ENCODE measurements around the gene SLC39A11.

The SLC39A11 gene

DNA sequence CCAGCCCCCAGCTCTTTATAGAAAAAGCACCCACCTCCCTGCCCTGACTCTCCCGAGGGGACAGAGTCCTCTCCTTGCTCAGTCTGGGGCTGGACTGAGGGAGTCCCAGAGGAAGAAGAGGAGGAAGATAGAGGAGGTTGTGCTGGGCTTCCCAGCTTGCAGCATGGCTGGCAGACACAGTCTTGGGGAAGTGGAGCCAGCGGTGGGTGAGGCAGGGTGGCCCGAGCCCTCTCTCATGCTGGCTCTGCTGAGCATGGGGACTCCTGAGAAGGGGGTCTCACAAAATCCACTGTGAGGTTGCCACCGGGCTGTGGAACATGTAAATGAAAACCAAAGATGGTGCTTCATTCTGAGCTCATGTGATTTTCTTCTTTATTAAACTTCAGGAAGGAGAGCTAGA is 398.5 kb downstream of the SLC39A11 start:
- Histone ChIP-seq H3K9ac (ENCODE audit: low read length) (no peak overlapping the region), H3K36me3 (ENCODE audit: insufficient read depth, low read length) (no peaks in the 10 kb centered on the region), H3K27ac (ENCODE audit: low read depth, low read length) (no peak overlapping the region), H3K4me3 (ENCODE audit: low read depth in 1 of 2, low read length in 2 of 2) (no peak overlapping the region), H3K9me3 (ENCODE audit: low read length) (no peaks in the 10 kb centered on the region), H3K4me1 (ENCODE audit: insufficient read depth, low read length) (no peaks in the 10 kb centered on the region), H3K27me3 (ENCODE audit: control insufficient read depth in 1 of 2, insufficient read depth in 2 of 2, low read length in 2 of 2) (no peaks in the 10 kb centered on the region)

DNA sequence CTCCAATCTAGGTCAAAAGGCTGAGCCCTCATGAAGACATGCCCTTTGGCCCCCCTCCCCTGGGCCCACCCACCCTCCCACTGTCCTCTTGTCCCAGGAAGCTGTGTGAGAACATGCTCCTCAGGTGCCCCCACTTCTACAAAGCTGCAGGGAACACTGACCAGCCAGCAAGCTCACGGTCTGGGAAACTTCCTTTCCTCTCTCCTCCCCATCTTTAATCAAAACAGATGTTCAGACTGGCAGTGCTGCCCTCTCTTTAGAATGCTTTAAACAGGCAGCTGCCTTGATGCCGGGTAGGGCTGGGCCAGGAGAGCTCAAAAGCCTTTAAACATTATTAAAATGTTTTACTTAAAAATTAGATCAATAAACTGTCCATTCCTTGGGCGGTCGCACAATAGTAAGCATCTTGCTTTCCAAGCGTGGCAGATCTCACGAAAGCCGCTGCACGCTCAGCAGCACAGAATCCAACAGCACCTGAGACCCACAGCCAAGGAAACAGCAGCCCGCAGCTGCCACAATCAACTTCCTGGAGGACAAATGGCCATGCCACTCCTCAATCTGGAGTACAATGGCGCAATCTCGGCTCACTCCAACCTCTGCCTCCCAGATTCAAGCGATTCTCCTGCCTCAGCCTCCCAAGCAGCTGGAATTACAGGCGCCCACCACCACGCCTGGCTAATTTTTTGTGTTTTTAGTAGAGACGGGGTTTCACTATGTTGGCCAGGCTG is 399.2 kb downstream of the SLC39A11 start:
- no peaks in the 10 kb centered on the region for H3K9me3 ChIP-seq (ENCODE audit: low read length)
- no peak overlapping the region for H3K9ac ChIP-seq (ENCODE audit: low read length)
- H3K36me3 ChIP-seq (ENCODE audit: insufficient read depth, low read length), result no peaks in the 10 kb centered on the region
- H3K4me1 ChIP-seq (ENCODE audit: insufficient read depth, low read length), result no peaks in the 10 kb centered on the region
- no peak overlapping the region for H3K4me3 ChIP-seq (ENCODE audit: low read depth in 1 of 2, low read length in 2 of 2)
- H3K27ac ChIP-seq (ENCODE audit: low read depth, low read length), result no peak overlapping the region
- H3K27me3 ChIP-seq (ENCODE audit: control insufficient read depth in 1 of 2, insufficient read depth in 2 of 2, low read length in 2 of 2), result no peaks in the 10 kb centered on the region

DNA sequence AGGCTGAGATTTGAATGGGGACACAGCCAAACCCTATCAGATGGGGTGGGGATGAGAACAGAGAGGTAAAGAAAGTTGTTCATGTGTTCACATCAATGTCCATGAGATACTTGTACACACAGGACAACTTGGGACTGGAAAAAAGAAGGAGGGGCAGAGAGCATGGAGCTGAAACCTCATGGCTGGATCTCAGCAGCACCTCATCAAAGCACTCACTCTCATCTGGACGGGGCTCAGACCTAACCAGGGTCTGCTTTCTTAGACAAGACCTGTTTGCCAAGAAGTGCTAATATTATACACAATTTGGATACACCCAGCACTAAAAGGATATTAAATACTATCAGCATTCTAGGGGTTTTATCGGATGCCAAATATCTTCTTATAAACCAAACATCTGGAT is 399.8 kb downstream of the SLC39A11 start:
- H3K9me3 ChIP-seq (ENCODE audit: low read length), result no peaks in the 10 kb centered on the region
- H3K4me1 ChIP-seq (ENCODE audit: insufficient read depth, low read length), result no peaks in the 10 kb centered on the region
- no peaks in the 10 kb centered on the region for H3K27me3 ChIP-seq (ENCODE audit: control insufficient read depth in 1 of 2, insufficient read depth in 2 of 2, low read length in 2 of 2)
- no peak overlapping the region for H3K4me3 ChIP-seq (ENCODE audit: low read depth in 1 of 2, low read length in 2 of 2)
- no peak overlapping the region for H3K9ac ChIP-seq (ENCODE audit: low read length)
- H3K27ac ChIP-seq (ENCODE audit: low read depth, low read length), result no peak overlapping the region
- no peaks in the 10 kb centered on the region for H3K36me3 ChIP-seq (ENCODE audit: insufficient read depth, low read length)

DNA sequence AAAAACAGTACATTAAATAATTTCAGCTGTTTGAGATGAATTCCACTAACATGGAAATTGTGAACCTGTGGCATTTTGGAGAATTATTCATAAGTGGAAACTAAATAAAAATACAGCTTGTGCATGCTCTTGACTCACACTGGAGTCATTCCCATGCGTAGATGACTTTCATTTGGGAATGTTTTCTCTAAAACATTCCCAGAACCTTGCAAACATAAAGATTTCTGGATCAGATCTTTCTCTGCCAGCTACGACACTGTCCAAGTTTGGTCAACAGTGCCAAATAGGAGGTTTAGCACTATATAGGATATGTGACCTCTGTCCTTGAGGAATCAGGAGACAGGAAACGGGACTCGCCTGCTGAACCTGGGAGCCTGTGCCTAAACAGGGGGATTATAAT is 400.9 kb downstream of the SLC39A11 start:
- Histone ChIP-seq H3K4me1 (ENCODE audit: insufficient read depth, low read length) (no peaks in the 10 kb centered on the region), H3K9ac (ENCODE audit: low read length) (no peak overlapping the region), H3K9me3 (ENCODE audit: low read length) (no peaks in the 10 kb centered on the region), H3K4me3 (ENCODE audit: low read depth in 1 of 2, low read length in 2 of 2) (no peak overlapping the region), H3K27me3 (ENCODE audit: control insufficient read depth in 1 of 2, insufficient read depth in 2 of 2, low read length in 2 of 2) (no peaks in the 10 kb centered on the region), H3K36me3 (ENCODE audit: insufficient read depth, low read length) (no peaks in the 10 kb centered on the region), H3K27ac (ENCODE audit: low read depth, low read length) (no peak overlapping the region)

DNA sequence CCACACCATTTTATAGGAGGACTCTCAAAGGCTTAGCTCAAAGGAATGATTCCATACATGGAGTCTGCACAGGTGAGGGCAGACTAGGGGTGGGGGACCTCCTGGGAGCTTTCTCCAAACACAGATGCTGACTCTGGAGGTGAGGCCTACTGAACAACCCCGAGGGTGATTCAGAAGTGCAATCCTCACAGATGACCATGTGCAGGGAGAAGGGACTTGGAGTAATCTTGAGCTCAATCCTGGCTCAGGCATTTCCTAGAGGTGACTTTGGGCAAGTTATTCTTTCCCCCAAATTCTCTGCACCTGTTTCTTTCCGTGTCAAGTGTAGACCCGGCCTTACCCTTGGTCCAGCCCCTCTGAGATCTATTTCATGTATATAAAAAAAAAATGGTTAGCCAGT is 401.5 kb downstream of the SLC39A11 start:
- Histone ChIP-seq H3K9me3 (ENCODE audit: low read length) (no peaks in the 10 kb centered on the region), H3K27me3 (ENCODE audit: control insufficient read depth in 1 of 2, insufficient read depth in 2 of 2, low read length in 2 of 2) (no peaks in the 10 kb centered on the region), H3K27ac (ENCODE audit: low read depth, low read length) (no peak overlapping the region), H3K4me3 (ENCODE audit: low read depth in 1 of 2, low read length in 2 of 2) (no peak overlapping the region), H3K9ac (ENCODE audit: low read length) (no peak overlapping the region), H3K36me3 (ENCODE audit: insufficient read depth, low read length) (no peaks in the 10 kb centered on the region), H3K4me1 (ENCODE audit: insufficient read depth, low read length) (no peaks in the 10 kb centered on the region)

DNA sequence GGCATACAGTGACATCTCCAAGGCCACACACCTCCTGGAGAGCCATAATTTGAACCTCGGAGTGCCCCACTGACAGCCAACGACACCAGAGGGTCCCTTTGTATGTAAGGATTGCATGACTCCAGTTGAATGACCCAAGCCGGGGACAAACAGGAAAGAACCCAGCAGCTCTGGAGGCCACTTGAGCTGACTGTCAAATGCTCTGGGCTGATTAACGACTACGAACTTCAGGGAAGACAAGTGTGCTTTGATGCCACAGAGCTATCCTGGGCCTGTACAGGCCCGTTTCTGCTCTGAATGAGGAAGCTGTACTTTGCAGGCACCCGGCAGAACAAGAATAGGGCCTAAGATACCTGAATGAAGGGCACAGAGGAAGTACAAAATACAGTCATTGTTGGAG is 404.6 kb downstream of the SLC39A11 start:
- Histone ChIP-seq H3K4me3 (ENCODE audit: low read depth in 1 of 2, low read length in 2 of 2) (no peak overlapping the region), H3K9ac (ENCODE audit: low read length) (no peak overlapping the region), H3K4me1 (ENCODE audit: insufficient read depth, low read length) (no peaks in the 10 kb centered on the region), H3K9me3 (ENCODE audit: low read length) (no peaks in the 10 kb centered on the region), H3K36me3 (ENCODE audit: insufficient read depth, low read length) (no peaks in the 10 kb centered on the region), H3K27ac (ENCODE audit: low read depth, low read length) (no peak overlapping the region), H3K27me3 (ENCODE audit: control insufficient read depth in 1 of 2, insufficient read depth in 2 of 2, low read length in 2 of 2) (no peaks in the 10 kb centered on the region)

DNA sequence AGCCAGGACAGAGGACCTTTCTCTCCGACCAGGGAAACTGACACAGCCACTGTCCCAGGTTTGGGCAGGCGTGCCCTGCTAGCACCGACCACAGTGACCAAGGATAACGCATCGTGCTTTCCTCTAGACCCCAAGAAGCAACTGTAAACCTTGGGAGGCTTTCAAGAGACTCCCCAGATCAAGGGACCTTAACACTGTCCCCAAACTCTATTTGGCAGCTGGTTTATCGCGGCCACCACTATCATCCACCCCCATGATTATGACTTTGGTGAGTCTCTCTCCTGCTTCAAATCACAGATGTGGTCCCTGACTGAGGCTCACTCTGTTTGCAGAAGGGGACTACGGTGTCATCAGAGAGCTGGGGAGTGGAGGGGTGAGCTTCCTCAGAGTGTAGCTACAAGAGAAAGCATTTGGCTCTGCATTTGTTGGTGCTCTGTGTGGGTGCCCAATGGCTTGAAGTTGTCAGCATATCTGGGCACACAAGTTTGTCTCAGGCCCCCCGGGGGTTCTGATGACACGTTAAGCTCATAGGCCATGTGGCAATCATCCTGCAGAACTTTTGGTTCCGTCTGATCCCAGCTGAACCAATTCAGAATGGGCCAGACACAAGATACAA is 408.0 kb downstream of the SLC39A11 start:
- H3K27ac ChIP-seq (ENCODE audit: low read depth, low read length), result no peak overlapping the region
- H3K27me3 ChIP-seq (ENCODE audit: control insufficient read depth in 1 of 2, insufficient read depth in 2 of 2, low read length in 2 of 2), result no peaks in the 10 kb centered on the region
- no peak overlapping the region for H3K9ac ChIP-seq (ENCODE audit: low read length)
- H3K4me3 ChIP-seq (ENCODE audit: low read depth in 1 of 2, low read length in 2 of 2), result no peak overlapping the region
- no peaks in the 10 kb centered on the region for H3K4me1 ChIP-seq (ENCODE audit: insufficient read depth, low read length)
- no peaks in the 10 kb centered on the region for H3K9me3 ChIP-seq (ENCODE audit: low read length)
- no peaks in the 10 kb centered on the region for H3K36me3 ChIP-seq (ENCODE audit: insufficient read depth, low read length)

DNA sequence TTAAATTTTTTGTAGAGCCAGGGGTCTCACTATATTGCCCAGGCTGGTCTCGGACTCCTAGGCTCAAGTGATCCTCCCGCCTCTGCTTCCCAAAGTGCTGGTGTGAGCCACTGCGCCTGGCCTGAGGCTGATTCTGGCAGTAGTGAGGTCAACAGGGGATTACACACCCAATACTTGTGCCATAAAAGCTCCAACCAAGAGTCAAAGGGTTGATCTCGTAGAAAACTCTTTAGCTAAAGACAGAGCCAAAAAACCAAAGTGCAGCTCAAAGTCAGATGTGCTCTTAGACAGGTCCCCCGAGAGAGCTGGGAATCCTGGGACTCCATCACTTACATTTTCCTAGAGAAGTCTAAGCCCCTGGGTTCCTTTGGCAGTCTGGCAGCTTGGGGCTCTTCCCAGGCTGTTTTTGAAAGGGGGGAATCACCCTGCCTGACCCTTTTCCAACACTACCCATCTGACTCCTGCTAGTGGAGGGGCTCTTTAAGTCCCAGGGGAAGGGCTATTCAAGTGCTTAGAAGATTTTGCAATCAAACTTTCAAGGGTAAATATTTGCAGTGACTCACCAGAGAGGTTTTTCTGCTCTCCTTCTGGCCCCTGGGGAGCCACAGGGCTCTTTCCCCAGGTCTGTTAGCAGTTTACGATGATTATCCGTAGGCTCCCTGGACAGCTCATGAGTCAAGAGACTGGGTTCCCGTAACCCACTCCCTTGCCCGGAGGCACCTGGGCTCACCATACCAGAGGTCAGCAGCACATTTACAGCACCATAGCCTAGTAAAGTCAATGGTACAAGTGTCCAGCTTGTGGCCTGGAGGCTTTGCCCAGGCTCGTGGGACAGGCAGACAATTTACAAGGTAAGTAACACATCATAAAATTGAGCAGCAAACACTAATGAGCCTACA is 408.7 kb downstream of the SLC39A11 start:
- no peaks in the 10 kb centered on the region for H3K9me3 ChIP-seq (ENCODE audit: low read length)
- no peaks in the 10 kb centered on the region for H3K4me1 ChIP-seq (ENCODE audit: insufficient read depth, low read length)
- H3K4me3 ChIP-seq (ENCODE audit: low read depth in 1 of 2, low read length in 2 of 2), result no peak overlapping the region
- no peaks in the 10 kb centered on the region for H3K36me3 ChIP-seq (ENCODE audit: insufficient read depth, low read length)
- H3K27me3 ChIP-seq (ENCODE audit: control insufficient read depth in 1 of 2, insufficient read depth in 2 of 2, low read length in 2 of 2), result no peaks in the 10 kb centered on the region
- no peak overlapping the region for H3K27ac ChIP-seq (ENCODE audit: low read depth, low read length)
- H3K9ac ChIP-seq (ENCODE audit: low read length), result no peak overlapping the region

DNA sequence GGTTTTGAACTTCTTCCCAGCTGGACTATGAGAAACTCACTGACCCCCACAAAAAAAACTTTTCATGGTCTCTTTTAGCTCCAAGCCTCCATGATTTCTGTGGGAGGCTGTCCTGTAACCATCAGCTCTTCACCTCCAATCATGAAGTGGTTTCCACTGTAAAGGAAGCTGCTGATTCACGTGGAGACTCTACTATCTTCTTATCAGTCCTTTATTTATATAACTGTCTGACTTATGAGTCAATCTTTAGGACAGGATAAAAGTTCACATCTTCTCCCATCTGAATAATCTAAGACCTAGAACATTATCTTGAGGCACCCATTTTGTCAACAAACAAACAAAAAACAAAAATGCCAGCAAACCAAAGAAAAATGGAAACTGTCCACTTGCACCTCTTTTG is 409.9 kb downstream of the SLC39A11 start:
- no peak overlapping the region for H3K9ac ChIP-seq (ENCODE audit: low read length)
- no peak overlapping the region for H3K4me3 ChIP-seq (ENCODE audit: low read depth in 1 of 2, low read length in 2 of 2)
- H3K27me3 ChIP-seq (ENCODE audit: control insufficient read depth in 1 of 2, insufficient read depth in 2 of 2, low read length in 2 of 2), result no peaks in the 10 kb centered on the region
- H3K4me1 ChIP-seq (ENCODE audit: insufficient read depth, low read length), result no peaks in the 10 kb centered on the region
- no peak overlapping the region for H3K27ac ChIP-seq (ENCODE audit: low read depth, low read length)
- no peaks in the 10 kb centered on the region for H3K9me3 ChIP-seq (ENCODE audit: low read length)
- no peaks in the 10 kb centered on the region for H3K36me3 ChIP-seq (ENCODE audit: insufficient read depth, low read length)

DNA sequence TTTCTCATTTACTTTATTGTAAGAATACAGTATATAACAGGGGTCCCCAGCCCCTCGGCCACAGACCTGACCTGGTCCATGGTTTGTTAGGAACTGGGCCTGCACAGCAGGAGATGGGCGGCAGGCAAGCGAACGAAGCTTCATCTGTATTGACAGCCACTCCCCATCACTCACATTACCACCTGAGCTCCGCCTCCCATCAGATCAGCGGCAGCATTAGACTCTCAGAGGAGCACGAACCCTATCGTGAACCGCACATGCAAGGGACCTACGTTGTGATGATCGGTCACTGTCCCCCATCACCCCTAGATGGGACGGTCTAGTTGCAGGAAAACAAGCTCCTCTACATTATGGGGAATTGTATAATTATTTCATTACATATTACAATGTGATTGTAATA is 410.6 kb downstream of the SLC39A11 start:
- H3K9ac ChIP-seq (ENCODE audit: low read length), result no peak overlapping the region
- H3K27me3 ChIP-seq (ENCODE audit: control insufficient read depth in 1 of 2, insufficient read depth in 2 of 2, low read length in 2 of 2), result no peaks in the 10 kb centered on the region
- no peaks in the 10 kb centered on the region for H3K9me3 ChIP-seq (ENCODE audit: low read length)
- H3K27ac ChIP-seq (ENCODE audit: low read depth, low read length), result no peak overlapping the region
- H3K4me3 ChIP-seq (ENCODE audit: low read depth in 1 of 2, low read length in 2 of 2), result no peak overlapping the region
- no peaks in the 10 kb centered on the region for H3K36me3 ChIP-seq (ENCODE audit: insufficient read depth, low read length)
- H3K4me1 ChIP-seq (ENCODE audit: insufficient read depth, low read length), result no peaks in the 10 kb centered on the region

DNA sequence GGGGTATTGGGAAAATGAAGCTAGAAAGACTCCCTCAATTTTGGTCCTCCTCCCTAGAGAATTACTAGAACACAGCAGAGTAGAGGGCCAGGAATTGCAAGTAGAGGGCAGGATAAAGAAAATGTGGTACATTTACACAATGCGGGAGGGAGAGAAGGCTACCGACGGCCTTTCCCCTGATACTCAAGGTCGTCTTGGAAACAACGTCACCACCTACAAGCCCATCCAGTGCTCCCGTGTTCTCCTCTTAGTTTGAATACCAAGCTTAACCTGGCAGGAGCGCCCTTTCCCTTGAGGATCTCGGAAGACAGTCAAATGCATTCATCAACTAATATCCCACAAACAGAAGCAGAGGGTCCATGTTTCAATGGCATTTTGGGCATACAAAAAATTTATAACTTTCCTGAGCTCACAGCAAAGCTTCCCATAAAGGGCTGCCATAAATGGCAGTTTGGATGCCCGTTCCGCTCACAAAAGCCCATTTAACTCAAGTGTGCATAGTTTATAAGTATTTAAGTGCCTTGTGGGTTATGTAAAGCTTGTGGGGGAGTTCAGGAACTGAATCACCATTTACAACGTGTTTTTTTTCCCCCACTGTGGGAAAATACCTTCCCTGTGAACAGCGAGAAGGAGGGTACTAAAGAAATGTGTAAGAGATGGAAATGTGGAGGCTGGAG is 414.6 kb downstream of the SLC39A11 start:
- Histone ChIP-seq H3K9me3 (ENCODE audit: low read length) (no peaks in the 10 kb centered on the region), H3K4me3 (ENCODE audit: low read depth in 1 of 2, low read length in 2 of 2) (no peak overlapping the region), H3K4me1 (ENCODE audit: insufficient read depth, low read length) (no peaks in the 10 kb centered on the region), H3K27me3 (ENCODE audit: control insufficient read depth in 1 of 2, insufficient read depth in 2 of 2, low read length in 2 of 2) (no peaks in the 10 kb centered on the region), H3K27ac (ENCODE audit: low read depth, low read length) (no peak overlapping the region), H3K36me3 (ENCODE audit: insufficient read depth, low read length) (no peaks in the 10 kb centered on the region), H3K9ac (ENCODE audit: low read length) (no peak overlapping the region)

All from muscle layer of colon (tissue), 2 donors.